Activated naive CD4-positive, alpha-beta T cell treated with Interleukin-2 at 50 U/mL for 16 hours (primary cell): ENCODE results near the gene PRCC.

Experiments used
- DNase-seq: peaks from one replicate; pipeline ENCODE4 v3.0.0-alpha.2; 2020

PRCC gene

DNA sequence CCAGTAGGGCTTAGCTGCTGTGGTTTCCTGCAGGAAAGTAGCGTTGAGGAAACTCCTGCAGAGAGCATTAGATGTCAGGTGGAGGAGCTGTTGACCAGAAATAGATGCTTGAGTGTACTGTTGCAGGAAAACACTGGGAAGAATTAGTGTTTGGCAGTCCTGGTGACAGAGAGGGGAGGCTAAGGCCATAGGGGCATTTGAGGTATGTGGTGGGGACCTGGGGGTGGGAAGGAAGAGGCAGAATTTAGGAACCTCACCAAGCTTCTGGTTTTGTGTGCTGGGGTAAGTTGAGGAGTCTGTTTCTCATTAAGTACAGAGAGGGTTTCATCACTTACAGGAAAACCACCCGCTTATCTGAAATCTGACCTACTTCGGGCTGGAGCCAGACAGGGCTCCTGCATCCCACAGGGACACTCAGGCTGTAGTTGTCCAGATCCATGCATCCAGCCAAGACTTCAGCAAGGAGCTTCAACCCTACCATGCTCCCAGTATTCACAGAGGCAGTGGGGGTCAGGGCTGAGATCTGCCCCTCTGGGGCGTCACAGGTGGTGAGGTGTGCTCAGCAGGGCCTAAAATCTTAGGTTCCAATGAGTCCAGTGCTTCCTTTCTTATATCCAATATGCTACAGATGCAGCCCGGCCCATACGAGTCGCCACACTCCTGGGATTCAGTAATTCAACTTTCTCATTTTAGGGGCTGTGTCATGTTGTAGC is 34.2 kb downstream of the PRCC start:
- DNase-seq: no peak

DNA sequence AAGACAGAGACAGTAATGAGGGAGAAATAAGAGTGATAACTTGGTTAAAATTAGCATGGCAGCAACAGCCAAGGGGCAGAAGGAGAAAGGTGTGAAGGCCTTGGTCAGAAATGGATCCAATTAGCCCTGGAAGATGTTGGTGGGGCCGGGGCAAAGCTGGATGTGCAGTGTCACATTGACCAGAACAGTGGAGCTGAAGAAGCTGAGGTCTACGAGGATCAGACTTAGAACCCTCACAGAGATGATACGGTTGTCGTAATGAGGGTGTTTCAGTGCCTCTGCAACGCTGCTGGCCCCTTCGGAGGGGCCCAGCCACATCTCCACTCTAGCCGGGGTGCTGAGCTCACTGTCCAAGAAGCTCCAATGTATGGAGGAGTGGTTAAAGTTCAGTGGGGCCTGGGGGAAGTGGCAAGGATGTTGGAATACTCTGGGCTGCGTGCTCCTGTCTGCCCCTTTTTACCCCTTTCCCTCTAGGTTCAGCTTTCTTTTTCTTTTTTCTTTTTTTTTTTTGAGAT is 35.1 kb downstream of the PRCC start:
- DNase-seq: no peak

DNA sequence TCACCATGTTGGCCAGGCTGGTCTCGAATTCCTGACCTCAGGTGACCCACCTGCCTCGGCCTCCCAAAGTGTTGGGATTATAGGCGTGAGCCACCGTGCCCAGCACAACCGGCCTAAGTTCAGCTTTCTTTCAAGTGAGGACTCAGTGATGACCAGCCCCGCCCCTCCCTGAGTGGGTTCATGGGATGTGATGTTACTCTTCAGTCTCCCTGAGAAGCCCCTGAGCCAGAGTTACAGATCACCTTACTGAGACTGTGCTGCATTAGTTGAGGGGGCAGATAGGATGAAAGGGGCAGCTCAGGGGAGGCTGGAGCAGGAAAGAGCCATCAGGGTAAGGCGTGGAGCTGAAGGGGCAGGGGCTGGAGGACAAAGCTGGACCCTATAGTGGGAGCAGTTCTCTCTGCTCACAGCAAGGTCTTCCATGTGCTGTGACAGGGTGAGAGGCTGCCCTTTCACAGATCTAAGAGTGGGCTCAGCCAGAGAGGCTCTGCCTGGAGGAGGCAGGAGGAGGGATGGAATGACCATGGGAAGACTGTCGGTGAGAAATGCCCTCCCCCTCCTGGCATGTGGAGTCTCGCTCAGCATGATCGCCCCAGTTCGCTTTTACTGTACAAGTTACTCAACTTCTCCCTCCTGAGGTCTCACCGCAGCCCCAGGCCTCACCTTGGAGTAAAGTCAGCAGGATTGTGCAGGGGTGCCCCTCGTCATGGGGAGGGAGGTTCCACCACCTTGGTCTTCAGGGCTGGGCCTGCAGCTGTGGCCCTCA is 35.9 kb downstream of the PRCC start:
- no peak for DNase-seq

DNA sequence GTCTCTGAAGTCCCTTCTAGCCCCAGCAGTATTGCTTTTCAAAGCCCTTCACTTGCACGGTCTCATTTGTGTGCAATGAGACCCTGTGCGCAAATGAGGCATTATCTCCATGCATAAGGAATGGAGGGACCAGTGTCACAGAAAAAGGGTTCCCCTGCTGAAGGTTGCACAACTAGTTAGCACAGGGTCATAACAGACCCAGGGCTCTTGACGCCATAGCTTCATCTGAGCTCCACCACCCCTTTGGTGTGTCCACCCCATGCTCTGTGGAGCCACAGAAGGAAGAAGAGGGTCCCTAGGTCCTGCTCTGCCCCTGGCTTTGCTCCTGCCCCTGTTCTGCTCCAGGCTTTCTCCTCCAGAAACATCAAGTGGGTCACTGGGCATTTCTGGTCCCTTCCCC is 36.7 kb downstream of the PRCC start:
- DNase-seq: no peak

DNA sequence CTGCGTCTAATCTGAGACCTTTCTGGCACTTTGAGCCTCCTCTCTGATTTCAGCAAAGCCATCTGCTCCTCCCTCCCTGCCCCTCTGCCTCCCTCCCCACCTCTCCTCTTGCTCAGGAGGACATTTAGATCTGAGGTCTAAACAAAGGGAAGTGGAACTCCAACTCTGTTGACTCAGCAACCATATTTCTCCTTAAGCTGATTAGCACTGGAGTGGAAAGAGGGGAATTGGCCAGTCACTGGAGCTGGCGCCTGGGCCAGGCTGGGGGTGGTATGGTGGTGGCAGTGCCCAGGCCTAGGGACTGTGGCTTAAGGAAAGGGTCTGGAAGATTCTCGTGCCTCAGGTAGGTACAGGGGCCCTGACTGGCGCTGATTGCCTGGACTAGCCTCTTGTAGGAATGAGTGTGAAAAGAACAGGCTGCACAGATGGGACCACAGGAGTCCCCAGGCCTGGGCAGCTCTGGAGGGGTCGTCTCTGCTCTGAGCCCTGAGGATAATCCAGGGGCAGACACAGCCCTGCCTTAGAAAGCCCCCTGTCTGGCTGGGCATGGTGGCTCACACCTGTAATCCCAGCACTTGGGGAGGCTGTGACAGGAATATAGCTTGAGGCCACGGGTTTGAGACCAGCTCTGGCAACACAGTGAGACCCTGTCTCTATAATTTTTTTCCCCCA is 37.4 kb downstream of the PRCC start:
- no peak for DNase-seq

DNA sequence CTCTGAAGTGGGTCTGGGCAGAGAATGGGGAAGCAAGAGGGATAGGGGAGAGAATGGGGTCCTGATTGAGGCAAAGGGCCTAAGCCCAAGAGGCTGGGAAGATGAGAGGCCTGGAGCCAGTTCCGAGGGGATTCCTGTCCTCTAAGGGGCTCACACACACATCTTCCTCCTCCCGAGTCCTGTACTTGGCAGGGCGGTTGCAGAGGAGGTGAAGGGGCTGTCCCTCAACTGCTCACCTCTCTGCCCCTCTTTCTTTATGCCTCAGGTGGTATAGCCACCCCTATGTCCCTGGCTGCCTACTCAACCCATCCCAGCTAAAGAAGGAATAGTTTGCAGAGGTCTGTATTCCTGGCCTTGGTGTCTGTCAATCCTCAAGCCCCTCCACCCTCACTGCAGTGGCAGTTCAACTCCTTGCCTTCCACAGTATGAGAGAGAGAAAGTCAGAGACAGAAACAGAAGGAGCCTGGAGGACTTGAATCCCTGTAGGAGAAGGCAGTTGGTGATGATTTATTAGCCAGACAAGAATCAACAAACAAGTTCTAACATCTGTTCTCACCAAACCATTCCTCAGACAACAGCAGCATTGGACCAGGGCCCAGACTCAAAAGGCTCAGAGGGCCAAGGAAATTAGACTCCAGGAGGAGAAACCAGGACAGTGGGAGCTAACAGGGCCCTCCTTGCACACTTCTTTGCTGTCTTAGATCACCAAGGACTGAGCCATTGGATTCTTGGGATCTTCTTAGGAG is 38.6 kb downstream of the PRCC start:
- DNase-seq: no peak

DNA sequence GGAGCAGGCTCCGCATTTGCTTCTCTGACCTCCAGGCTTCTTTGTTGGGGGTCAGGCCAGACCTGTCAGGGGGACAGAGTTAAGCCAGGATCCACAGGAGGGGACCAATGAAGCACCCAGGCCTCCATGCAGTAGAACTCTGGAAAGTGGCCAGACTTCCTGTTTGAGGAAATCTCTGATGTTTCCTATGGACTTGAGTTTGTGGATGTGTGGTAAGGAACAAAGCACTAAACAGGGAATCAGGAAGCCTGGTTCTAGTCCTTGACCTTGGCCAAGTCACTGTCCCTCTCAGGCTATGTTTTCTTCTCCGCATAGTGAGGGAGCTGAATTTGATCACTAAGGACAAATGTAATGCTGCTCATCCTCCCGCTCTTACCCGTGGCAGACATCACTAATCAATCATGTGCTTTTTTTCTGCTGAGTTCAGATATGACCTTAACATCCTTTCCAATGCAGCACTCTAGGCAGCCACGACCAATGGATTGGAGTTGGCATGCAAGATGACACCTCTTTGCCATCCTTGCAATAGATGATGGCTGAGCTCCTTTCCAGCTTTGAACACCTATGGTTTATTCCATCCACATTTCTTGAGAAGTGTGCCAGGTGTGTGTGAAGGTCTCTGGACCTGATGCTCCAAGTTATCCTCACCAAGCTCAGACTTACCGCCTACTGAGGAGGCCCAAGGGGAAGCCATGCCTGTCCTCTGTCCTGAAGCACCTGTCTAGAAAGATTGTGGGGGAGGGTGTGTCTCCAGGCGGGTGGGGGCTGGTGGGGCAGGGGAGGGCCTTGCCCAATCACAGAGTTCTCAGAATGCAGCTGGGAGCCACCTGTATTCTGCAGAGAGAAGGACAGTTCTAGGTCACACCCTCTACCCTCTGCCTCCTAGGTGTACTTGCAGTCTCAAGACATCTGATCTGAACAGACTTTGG is 39.4 kb downstream of the PRCC start:
- no peak for DNase-seq

DNA sequence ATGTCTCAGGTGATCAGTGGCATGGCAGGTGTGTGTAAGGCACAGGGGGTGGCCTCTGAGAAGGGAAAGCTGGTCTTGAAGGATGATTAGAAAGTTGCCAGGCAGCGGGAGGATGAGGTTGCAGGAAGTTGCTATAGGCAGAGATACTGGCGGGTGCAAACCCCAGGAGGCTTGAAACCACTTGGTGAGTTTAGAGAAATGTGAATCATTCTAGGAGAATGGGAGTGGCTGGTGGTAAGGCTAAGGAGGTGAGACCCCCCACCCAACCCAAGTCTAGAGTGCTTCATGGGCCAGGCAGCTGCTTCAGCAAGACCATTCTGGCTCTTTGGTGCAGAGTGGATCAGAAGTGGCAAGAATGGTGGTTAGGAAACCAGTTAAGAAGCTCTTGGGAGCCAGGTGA is 40.3 kb downstream of the PRCC start:
- DNase-seq: no peak

DNA sequence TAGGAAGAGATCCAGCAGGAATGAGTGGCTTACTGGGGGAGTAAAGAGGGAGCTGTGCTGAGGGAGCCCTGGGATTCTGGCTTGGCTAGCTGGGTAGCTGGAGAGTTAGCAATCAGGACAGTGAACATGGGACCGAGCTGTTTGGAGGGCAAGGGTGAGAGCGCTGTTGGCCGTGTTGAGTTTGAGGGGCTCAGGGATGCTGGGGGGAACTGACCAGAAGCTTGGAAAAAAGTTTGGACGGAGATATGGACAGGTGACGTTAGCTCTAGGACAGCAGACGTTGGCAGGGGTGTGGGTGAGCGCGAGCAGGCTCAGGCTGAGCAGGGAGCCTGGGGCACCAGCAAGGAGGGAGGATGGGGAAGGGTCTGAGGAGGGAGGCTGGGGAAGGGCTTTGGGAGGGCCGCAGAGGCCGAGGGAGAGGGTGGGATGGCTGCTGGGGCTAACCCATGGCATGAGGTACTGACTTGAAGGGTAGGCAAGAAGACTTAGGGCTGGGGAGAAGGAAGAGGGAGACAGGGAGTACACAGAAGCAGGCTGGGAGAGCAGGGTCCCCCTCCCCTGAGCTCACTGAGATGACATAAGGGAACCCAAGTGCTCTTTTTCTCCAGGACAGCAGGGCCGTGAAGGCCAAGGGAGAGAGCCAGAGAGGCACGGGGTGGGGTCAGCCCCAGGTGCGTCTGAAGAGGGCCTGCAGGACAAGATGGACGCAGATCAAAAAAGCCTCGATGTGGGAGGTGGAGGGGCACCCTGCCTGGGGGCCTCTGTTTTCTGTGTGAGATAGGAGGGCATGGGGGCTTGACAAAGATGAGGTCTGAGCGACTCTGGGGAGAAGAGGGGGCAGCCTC is 41.1 kb downstream of the PRCC start:
- no peak for DNase-seq

DNA sequence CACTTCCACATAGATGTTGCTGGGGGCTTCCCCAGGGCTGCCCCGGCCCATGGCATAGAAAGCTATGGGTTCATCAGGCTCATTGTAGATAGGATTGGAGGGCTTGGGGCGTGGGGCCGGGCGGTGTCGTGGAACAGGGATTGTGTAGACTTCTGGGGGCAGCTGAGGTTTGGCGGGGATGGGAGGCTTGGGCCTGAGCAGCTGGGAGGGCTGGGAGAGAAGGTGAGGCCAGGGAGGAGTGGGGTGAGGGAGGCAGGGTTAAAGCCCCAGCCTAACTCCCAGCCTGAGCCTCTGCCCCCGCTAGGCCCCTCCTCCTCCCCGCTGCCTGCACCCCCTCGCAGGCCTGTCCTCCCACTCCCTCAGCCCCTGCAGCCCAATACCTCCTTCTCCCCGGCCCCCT is 41.9 kb downstream of the PRCC start:
- DNase-seq: no peak

DNA sequence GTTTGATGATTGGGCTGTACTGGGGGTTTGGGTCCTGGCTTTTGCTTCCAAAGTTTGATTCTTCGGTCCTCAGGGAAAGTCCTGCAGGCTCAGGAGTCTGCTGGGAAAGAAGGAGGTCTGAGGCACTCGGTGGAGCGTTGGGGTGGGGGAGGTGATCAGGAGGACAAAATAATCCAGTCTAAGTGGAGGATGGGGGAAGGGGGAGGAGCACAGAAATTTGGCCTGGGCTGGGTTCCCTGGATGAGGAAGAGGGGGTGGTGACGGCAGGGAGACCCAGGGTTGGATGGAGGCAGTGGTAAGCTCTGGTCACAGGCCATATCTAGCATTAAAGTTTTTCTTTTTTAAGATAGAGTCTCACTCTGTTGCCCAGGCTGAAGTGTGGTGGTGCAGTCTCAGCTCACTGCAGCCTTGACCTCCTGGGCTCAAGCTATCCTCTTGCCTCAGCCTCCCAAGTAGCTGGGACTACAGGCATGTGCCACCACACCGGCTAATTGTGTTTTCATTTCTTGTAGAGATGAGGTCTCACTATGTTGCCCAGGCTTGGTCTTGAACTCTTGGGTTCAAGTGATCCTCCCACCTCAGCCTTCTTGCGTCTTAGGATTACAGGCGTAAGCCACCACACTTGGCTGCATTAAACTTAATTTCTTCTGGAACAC is 42.5 kb downstream of the PRCC start:
- DNase-seq: no peak

DNA sequence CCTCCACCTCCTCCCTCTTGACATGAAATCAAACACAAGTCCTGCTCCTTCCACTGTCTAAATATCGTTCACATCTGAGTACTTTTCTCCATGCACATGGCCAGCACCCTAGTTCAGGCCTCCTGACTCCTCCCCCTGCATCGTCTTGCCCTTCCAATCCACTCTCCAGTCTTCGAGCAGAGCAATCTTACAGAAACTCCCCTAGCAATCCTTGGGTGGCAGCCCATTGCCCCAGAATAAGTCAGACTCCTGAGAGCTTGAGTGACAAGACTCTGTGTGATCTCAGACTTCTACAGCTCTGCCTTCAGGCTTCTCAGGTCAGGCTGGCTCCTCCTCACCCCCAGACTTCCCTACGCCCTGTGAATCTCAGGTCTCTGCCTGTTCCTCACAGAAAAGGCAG is 43.8 kb downstream of the PRCC start:
- DNase-seq: no peak

DNA sequence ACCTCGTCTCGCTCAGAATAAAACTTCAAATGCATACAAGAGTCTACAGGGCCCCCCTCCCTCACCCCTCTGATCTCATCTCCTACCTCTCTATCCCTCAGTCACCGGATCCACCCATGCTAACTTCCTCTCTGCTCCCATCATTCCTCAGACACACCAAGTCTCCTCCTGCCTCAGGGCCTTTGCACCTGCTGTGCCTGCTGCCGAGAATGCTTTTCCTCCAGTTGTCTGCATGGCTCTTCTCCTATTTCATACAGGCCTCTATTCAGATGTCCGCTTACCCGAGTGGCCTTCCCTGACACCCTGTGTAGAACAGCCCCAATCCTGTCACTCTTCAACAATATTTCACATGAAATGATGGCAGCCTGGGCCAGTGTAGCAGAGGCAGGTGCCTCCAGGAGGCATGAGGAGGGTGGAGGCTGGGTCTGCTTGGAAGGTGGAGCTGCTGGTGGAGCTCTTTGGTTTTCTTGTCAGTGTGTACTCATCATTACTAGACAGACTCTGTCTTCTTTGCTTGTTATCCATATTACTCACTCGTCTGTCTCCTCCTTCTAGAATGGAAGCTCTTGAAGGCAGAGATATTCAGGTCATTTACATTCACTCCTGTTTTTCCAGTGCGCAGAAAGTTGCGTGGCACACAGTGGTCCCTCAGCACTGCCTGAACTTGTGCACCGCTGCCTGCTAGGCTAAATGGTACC is 45.1 kb downstream of the PRCC start:
- DNase-seq: no peak

DNA sequence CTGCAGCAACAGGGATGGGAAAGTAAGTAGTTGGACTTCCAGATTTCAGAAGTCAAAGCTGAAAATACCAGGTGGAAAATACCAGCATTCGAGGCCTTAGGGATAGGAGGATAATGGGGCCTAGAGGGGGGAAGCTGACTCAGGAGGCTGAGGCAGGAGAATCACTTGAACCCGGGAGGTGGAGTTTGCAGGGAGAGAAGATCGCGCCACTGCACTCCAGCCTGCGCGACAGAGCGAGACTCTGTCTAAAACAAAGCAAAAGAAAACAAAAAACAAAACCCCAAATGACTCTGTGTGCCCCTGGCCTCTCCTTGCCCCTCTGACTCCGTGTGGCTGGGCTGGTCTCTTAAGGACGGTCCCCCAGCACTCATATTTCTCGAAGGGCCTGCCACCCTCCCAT is 46.0 kb downstream of the PRCC start:
- no peak for DNase-seq

DNA sequence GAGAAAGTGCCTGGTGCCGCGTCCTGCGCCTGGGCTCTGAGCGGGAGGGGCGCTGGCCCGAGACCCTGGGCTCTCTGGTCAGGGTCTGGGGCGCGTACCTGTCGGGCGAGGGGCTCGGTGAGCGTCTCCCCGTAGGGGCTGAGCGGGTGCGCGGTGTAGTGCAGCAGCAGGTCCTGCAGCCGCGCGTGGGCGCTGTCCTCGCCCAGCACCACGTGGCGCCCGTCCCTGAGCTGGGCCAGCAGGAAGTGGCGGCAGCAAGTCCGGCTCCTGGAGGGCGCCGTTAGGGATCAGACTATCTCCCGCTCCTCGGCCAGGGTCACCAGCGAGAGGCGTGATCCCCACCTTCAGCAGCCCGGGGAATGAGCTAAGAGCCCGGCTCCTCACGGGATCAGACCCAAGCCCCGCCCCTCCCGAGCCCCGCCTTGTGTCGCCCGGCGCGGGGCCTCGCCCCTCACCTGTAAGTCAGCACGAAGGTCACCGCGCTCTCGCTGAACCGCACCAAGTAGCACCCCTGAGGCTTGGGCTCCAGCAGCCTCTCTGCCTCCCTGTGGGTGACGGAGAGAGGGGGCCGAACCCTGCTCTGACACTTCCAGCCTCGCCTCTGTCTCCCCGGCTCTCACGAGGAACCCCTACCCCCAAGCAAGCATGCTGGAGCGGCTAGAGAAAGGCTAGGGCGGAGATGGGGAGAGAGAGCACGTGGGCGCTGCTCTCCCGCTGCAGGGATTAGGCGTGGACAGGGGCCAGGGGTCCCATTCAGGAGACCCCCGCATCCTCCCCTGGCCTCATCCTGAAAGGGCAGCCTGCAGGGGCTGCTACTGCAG is 46.6 kb downstream of the PRCC start:
- peak; percentile 74 for DNase-seq

DNA sequence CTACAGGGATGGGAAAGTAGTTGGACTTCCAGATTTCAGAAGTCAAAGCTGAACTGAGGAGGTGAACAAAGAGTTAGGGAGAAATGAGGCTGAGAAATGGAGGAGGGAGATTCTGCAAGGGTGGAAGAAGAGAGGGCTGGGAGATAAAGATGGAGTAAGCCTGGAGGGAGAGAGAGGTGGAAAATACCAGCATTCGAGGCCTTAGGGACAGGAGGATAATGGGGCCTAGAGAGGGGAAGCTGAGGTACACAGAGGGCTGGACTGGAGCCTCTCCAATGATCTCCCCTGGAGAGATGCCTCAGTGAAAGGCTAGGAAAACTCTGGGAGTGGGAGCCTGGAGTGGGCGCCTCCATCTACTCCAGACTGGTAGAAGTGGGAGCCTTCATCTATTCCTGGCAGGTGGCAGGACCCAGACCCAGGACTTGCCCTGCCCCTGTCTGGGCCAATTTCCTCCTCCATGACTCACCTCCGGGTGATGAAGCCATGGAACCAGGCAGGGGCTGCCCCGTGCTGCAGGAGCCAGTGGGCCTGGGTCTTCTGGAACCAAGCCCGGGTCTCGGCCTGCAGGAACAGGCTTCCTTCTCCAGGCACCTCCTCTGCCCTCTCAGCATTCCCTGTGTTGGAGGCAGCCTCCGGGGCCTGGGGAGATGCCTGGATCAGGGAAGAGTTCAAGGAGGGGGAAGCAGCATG is 47.4 kb downstream of the PRCC start:
- peak; percentile 61 for DNase-seq

DNA sequence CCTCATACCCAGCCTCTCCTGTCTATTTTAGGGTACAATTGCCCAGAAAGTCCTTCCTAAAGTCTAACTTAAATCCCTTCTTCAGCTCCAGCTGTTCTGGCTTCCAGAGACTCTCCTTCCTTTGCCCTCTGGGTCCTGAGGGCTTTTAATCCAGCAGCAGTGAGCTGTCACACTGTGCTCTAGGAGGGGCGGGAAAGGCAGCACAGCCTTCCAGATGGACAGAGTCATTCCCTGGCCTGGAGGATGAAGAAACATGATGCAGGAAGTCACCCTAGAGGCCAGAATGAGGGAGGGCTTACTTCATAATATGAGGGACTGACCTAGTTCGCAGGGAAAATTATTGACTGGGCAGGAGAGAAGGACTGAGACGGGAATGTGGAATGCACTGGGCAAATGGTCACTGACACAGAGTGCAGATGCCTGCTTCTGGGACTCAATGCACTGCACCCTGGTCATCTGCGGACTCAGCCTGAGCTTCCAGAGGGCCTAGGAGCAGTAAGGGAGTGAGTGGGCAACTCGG is 48.0 kb downstream of the PRCC start:
- DNase-seq: no peak

DNA sequence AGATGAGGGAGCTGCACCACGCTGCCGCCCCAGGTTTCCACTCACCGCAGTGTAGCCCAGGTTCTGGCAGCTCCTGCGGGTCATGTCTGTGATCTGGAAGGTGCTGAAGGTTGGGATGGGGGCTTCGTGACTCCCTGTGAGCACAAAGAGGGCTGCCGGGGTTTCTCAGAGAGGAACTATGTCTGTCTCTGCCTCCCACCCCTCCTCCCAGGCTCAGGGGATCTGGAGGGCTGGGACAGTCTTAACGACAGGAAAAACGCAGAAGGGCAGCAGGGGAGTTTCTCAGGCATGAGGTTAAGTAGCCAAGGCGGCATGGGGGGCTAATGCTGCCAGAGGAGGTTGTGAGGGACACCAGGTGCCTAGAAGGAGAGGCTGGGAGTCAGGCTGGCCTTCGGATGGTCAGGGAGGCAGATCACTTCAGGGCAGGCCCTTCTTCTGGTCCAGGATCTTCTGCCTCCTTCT is 48.7 kb downstream of the PRCC start:
- DNase-seq: no peak
